NT2/D1 (cell line): ENCODE data around the gene SNRNP200.

ENCODE experiments used
- DNase-seq: peaks from one replicate; pipeline ENCODE4 v3.0.0-alpha.2; 2011; ENCODE audit warnings: low read depth, low spot score
- H3K27me3 ChIP-seq: 2 replicates; pipeline ENCODE4 v1.6.0; 2011; ENCODE audit warnings: mild to moderate bottlenecking; ENCODE audit not compliant: insufficient read length, insufficient read depth
- H3K36me3 ChIP-seq: 2 replicates; pipeline ENCODE4 v1.6.1; 2011; ENCODE audit warnings: mild to moderate bottlenecking, low read length, mixed read lengths; ENCODE audit not compliant: insufficient read depth, insufficient read length
- H3K4me1 ChIP-seq: 2 replicates; pipeline ENCODE4 v1.5.1; 2011; ENCODE audit not compliant: insufficient read depth, insufficient read length
- H3K4me3 ChIP-seq: 2 replicates; pipeline ENCODE4 v1.5.1; 2011; ENCODE audit warnings: low read depth; ENCODE audit not compliant: insufficient read length
- H3K9ac ChIP-seq: 2 replicates; pipeline ENCODE4 v1.6.0; 2011; ENCODE audit warnings: low read depth; ENCODE audit not compliant: insufficient read length
- H3K9me3 ChIP-seq: 2 replicates; pipeline ENCODE4 v1.5.1; 2011; ENCODE audit warnings: mild to moderate bottlenecking, low read length; ENCODE audit not compliant: insufficient read depth
- SUZ12 ChIP-seq: IDR thresholded peaks from 2 replicates; pipeline ENCODE4 v1.6.1; 2011; ENCODE audit not compliant: insufficient read length, insufficient read depth; ENCODE audit errors: extremely low read depth
- YY1 ChIP-seq: IDR thresholded peaks from 2 replicates; pipeline ENCODE4 v1.6.1; 2011; ENCODE audit not compliant: insufficient read length, insufficient read depth
- ZNF274 ChIP-seq: IDR thresholded peaks from 2 replicates; pipeline ENCODE4 v1.6.1; 2011; ENCODE audit warnings: mild to moderate bottlenecking, low read depth, low read length

Gene SNRNP200

GRCh38 chr2:96324721-96325040 lies 19.3 kb upstream of the SNRNP200 start:
- H3K9ac ChIP-seq = peak overlapping the region; percentile 77
- H3K9me3 ChIP-seq = no peaks in the 10 kb centered on the region
- H3K4me1 ChIP-seq = peaks cover 2% of the 10 kb centered on the region
- peaks cover 20% of the 10 kb centered on the region for H3K36me3 ChIP-seq
- H3K27me3 ChIP-seq = peaks cover 67% of the 10 kb centered on the region
- TF ChIP-seq YY1 = no peak
- no peak for TF ChIP-seq SUZ12
- no peak for TF ChIP-seq ZNF274
- H3K4me3 ChIP-seq = peak overlapping the region; percentile 61
- no peak for DNase-seq

DNA sequence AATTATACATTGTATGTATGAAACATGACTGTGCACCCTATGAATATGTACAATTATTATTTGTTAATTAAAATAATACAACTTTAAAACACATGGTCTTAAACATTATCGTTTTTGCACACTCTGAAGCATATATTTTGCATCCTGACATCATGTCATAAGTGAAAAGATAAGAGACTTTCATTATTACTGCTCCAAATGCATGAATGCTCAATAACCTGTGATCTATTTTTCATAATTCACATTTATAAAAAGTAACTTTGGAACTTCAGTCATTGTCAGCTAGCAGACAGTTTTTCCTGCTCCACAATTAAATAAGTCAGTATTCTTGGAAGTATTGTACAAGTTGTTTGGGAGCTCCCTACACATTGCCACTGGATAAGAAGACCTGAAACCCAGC lies 18.5 kb upstream of the SNRNP200 start:
- no peak for DNase-seq
- H3K27me3 ChIP-seq = peaks cover 74% of the 10 kb centered on the region
- TF ChIP-seq ZNF274 = no peak
- no peak for TF ChIP-seq YY1
- no peak for TF ChIP-seq SUZ12
- H3K4me1 ChIP-seq = peaks cover 2% of the 10 kb centered on the region
- H3K9me3 ChIP-seq = no peaks in the 10 kb centered on the region
- no peak overlapping the region for H3K9ac ChIP-seq
- no peak overlapping the region for H3K4me3 ChIP-seq
- H3K36me3 ChIP-seq = peaks cover 20% of the 10 kb centered on the region

GRCh38 chr2:96320728-96321622 lies 15.6 kb upstream of the SNRNP200 start:
- Histone ChIP-seq H3K4me1 (peaks cover 5% of the 10 kb centered on the region), H3K9me3 (no peaks in the 10 kb centered on the region), H3K27me3 (peaks cover 67% of the 10 kb centered on the region), H3K9ac (peak overlapping the region; percentile 84), H3K4me3 (peak overlapping the region; percentile 62), H3K36me3 (no peaks in the 10 kb centered on the region)
- DNase-seq = no peak
- no peak for TF ChIP-seq YY1
- no peak for TF ChIP-seq ZNF274
- no peak for TF ChIP-seq SUZ12

DNA sequence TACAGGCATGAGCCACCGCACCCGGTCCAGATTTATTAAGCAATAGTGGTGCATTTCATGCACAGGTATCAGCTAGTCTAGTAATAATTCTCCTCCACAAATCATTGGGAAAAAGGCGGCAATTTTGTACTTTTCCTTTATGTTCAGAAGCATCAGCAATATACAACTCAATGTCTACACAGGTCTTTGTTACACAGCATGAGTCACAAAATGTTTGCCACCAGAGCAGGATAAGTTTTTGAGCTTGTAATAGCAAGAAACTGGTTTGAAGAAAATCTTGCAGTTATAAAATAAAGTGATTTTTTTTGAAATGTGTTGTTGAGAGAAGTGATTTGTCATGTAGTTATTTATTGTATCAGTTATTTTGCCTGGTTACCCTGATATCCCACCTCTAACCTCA lies 15.0 kb upstream of the SNRNP200 start:
- no peak for TF ChIP-seq YY1
- no peak for TF ChIP-seq SUZ12
- H3K9me3 ChIP-seq = no peaks in the 10 kb centered on the region
- H3K4me1 ChIP-seq = peaks cover 5% of the 10 kb centered on the region
- peaks cover 61% of the 10 kb centered on the region for H3K27me3 ChIP-seq
- H3K36me3 ChIP-seq = no peaks in the 10 kb centered on the region
- DNase-seq = no peak
- H3K9ac ChIP-seq = no peak overlapping the region
- no peak overlapping the region for H3K4me3 ChIP-seq

DNA sequence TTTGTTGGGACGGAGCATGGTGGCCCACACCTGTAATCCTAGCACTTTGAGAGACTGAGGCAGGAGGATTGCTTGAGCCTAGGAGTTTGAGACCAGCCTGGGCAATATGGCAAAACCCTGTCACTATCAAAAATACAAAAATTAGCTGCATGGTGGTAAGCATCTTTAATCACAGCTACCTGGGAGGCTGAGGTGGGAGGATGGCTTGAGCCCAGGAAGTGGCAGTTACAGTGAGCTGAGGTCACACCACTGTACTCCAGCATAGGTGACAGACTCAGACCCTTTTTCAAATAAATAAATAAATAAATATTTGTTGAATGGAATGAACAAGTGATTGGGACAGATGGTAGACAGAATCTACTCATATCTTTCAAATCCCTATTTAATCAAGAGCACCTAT lies 14.1 kb upstream of the SNRNP200 start:
- H3K4me3 ChIP-seq = no peak overlapping the region
- H3K36me3 ChIP-seq = no peaks in the 10 kb centered on the region
- peaks cover 7% of the 10 kb centered on the region for H3K4me1 ChIP-seq
- H3K27me3 ChIP-seq = peaks cover 54% of the 10 kb centered on the region
- no peaks in the 10 kb centered on the region; the same call in 1 of the 2 replicates for H3K9me3 ChIP-seq
- H3K9ac ChIP-seq = no peak overlapping the region
- no peak for DNase-seq
- TF ChIP-seq YY1 = no peak
- no peak for TF ChIP-seq SUZ12
- TF ChIP-seq ZNF274 = no peak

- Histone ChIP-seq H3K4me1 (peaks cover 7% of the 10 kb centered on the region), H3K4me3 (no peak overlapping the region)
- TF ChIP-seq ZNF274 = no peak
- TF ChIP-seq SUZ12 = no peak
- TF ChIP-seq YY1 = no peak
Measured at GRCh38 chr2:96318723-96319122, 13.4 kb upstream of the SNRNP200 start.

GRCh38 chr2:96317584-96317997 lies 12.2 kb upstream of the SNRNP200 start:
- H3K9me3 ChIP-seq = no peaks in the 10 kb centered on the region; the same call in 1 of the 2 replicates
- DNase-seq = no peak
- H3K9ac ChIP-seq = no peak overlapping the region
- H3K36me3 ChIP-seq = no peaks in the 10 kb centered on the region
- H3K27me3 ChIP-seq = peaks cover 36% of the 10 kb centered on the region
- peaks cover 7% of the 10 kb centered on the region for H3K4me1 ChIP-seq
- TF ChIP-seq ZNF274 (no peak), SUZ12 (no peak), YY1 (no peak)
- no peak overlapping the region for H3K4me3 ChIP-seq

More at GRCh38 chr2:96318723-96319122, 13.4 kb upstream of the SNRNP200 start:
- no peak for DNase-seq
- Histone ChIP-seq H3K9ac (no peak overlapping the region), H3K27me3 (peaks cover 47% of the 10 kb centered on the region), H3K36me3 (no peaks in the 10 kb centered on the region), H3K9me3 (no peaks in the 10 kb centered on the region; the same call in 1 of the 2 replicates)
